K562 (cell line): Measurements from ENCODE around the gene ROPN1L. TPM values are rescaled to one million over a fixed set of nuclear protein-coding genes. Genes with fewer than 3 reads are reported as not detected.

ENCODE experiments used
- ATAC-seq: fragments of 200-7000 bp; cut with Tn5 transposase; 3 replicates; pipeline ENCODE4 v1.9.1; 2020; ENCODE audit warnings: moderate library complexity
- BruUV-seq: library from RNA; stranded (reverse); fragments of 400-500 nt; replicated peaks from 2 replicates; lab custom pipeline; 2021; lab: Mats Ljungman, UMichigan
- CTCF ChIA-PET: fragments of 300-600 bp; formaldehyde crosslinking; extraction: SDS; loops from one replicate; lab custom pipeline; 2021; ENCODE audit warnings: low intra/inter-chr PET ratio; lab: Yijun Ruan, JAX
- POLR2A ChIA-PET: fragments of 300-600, 350-650 bp; sonication (Branson Sonifier 250); formaldehyde crosslinking; extraction: SDS; loops from one replicate; lab custom pipeline; 2021; ENCODE audit warnings: antibody characterized with exemption, inconsistent platforms; lab: Yijun Ruan, JAX
- DNase-seq, 4 experiments: peaks; one replicate each; pipeline versions ENCODE4 v3.0.0 to v3.0.0-alpha.2; 2011 to 2018; ENCODE audit warnings: low spot score in 3 of 4, mixed read lengths in 3 of 4; ENCODE audit errors: extremely low read depth in 1 of 4
- FAIRE-seq: peaks from 2 replicates; lab custom pipeline; 2011; peaks lifted over from hg19 to GRCh38; lab: Jason Lieb, UNC
- H2AFZ ChIP-seq: 2 replicates; pipeline ENCODE4 v1.6.0; 2011; ENCODE audit warnings: low read depth, low read length, control low read depth, inconsistent platforms
- H3K27ac ChIP-seq: fragments of 200-600 bp; 3 replicates; pipeline ENCODE4 v1.8.0; 2011; ENCODE audit warnings: low read depth, mild to moderate bottlenecking, control low read depth, inconsistent platforms, low read length, moderate library complexity, mixed read lengths; ENCODE audit errors: extremely low read depth
- H3K27me3 ChIP-seq, 2 experiments: fragments of 300-600 bp in 1 of 2; 2 replicates in 1 of 2; 3 replicates in 1 of 2; pipeline versions ENCODE4 v1.6.0 to v1.8.0; 2011; ENCODE audit warnings: inconsistent platforms in 2 of 2, low read length in 2 of 2, mild to moderate bottlenecking in 1 of 2, mixed read lengths in 1 of 2, moderate library complexity in 1 of 2; ENCODE audit not compliant: control insufficient read depth in 2 of 2, insufficient read depth in 2 of 2
- H3K36me3 ChIP-seq: fragments of 300-600 bp; 3 replicates; pipeline ENCODE4 v1.8.0; 2011; ENCODE audit warnings: mild to moderate bottlenecking, low read length, inconsistent platforms; ENCODE audit not compliant: control insufficient read depth, insufficient read depth
- H3K4me1 ChIP-seq, 2 experiments: fragments of 200-600 bp in 1 of 2; replicated peaks in 1 of 2; 2 replicates in 1 of 2; 3 replicates in 1 of 2; pipeline versions ENCODE4 v1.5.1 to v1.8.0; 2011; ENCODE audit warnings: inconsistent platforms in 2 of 2, low read length in 2 of 2, mild to moderate bottlenecking in 1 of 2, mixed read lengths in 1 of 2, moderate library complexity in 1 of 2; ENCODE audit not compliant: control insufficient read depth in 2 of 2, insufficient read depth in 2 of 2
- H3K4me2 ChIP-seq: 2 replicates; pipeline ENCODE4 v1.6.1; 2011; ENCODE audit warnings: low read length, control low read depth, inconsistent platforms, mixed read lengths; ENCODE audit not compliant: insufficient read depth
- H3K4me3 ChIP-seq: fragments of 200-600 bp; sonication (generic), shearing (Covaris generic); 2 replicates; pipeline ENCODE4 v1.5.1; 2016; ENCODE audit warnings: control low read depth, inconsistent platforms
- H3K79me2 ChIP-seq: fragments of 200-600 bp; 3 replicates; pipeline ENCODE4 v1.8.0; 2011; ENCODE audit warnings: low read length, inconsistent platforms; ENCODE audit not compliant: control insufficient read depth, insufficient read depth
- H3K9ac ChIP-seq, 2 experiments: 2 replicates each; pipeline versions ENCODE4 v1.6.0 to v1.6.1; 2011; ENCODE audit warnings: low read depth in 2 of 2, low read length in 2 of 2, control low read depth in 1 of 2, inconsistent platforms in 1 of 2, mild to moderate bottlenecking in 1 of 2, mixed read lengths in 1 of 2; ENCODE audit not compliant: insufficient read depth in 1 of 2
- H3K9me1 ChIP-seq: one replicate; pipeline ENCODE4 v1.6.0; 2011; ENCODE audit warnings: inconsistent platforms, mild to moderate bottlenecking, low read length, moderate library complexity; ENCODE audit not compliant: control insufficient read depth, insufficient read depth
- H3K9me3 ChIP-seq: replicated peaks from 2 replicates; pipeline ENCODE4 v1.5.1; 2011; ENCODE audit warnings: low read depth, low read length, inconsistent platforms; ENCODE audit not compliant: control insufficient read depth, insufficient read depth
- H4K20me1 ChIP-seq: replicated peaks from 2 replicates; pipeline ENCODE4 v1.6.1; 2011; ENCODE audit warnings: low read length, inconsistent platforms, mixed read lengths; ENCODE audit not compliant: control insufficient read depth, insufficient read depth
- BCOR ChIP-seq: fragments of 450-650 bp; IDR thresholded peaks from 2 replicates; pipeline ENCODE4 v1.6.1; 2016
- BRD4 ChIP-seq: fragments of 200-600 bp; sonication (generic); IDR thresholded peaks from 2 replicates; pipeline ENCODE4 v1.6.1; 2017; ENCODE audit warnings: inconsistent platforms
- CBX5 ChIP-seq: IDR thresholded peaks from 2 replicates; pipeline ENCODE4 v1.6.1; 2014; ENCODE audit warnings: low read depth, borderline replicate concordance
- EGR1 ChIP-seq: fragments of 450-650 bp; conservative IDR thresholded peaks from 2 replicates; pipeline ENCODE4 v1.6.1; 2017; ENCODE audit warnings: mild to moderate bottlenecking
- FOXJ2 ChIP-seq: fragments of 200-800 bp; sonication (Bioruptor generic); IDR thresholded peaks from 2 replicates; pipeline ENCODE4 v1.6.1; 2016; ENCODE audit warnings: missing genetic modification characterization, missing compliant biosample characterization
- HNRNPL ChIP-seq: fragments of 200-400 bp; formaldehyde crosslinking; IDR thresholded peaks from 2 replicates; pipeline ENCODE4 v1.6.1; 2017; ENCODE audit warnings: low read depth, mild to moderate bottlenecking, low read length
- KAT2B ChIP-seq: IDR thresholded peaks from one replicate; pipeline ENCODE4 v1.6.1; 2012; ENCODE audit warnings: low read depth, mild to moderate bottlenecking, control low read depth, inconsistent platforms, low read length, moderate library complexity
- POLR2A ChIP-seq: fragments of 450-650 bp; conservative IDR thresholded peaks from 2 replicates; pipeline ENCODE4 v1.6.1; 2016
- PYGO2 ChIP-seq: fragments of 450-650 bp; IDR thresholded peaks from 2 replicates; pipeline ENCODE4 v1.6.1; 2016; ENCODE audit warnings: mild to moderate bottlenecking, missing genetic modification characterization, moderate library complexity, missing compliant biosample characterization
- RUNX1 ChIP-seq: sonication (generic); IDR thresholded peaks from 2 replicates; pipeline ENCODE4 v1.6.1; 2016; ENCODE audit warnings: antibody characterized with exemption, low read depth
- SRSF1 ChIP-seq: fragments of 200-400 bp; formaldehyde crosslinking; IDR thresholded peaks from 2 replicates; pipeline ENCODE4 v1.6.1; 2017; ENCODE audit warnings: mild to moderate bottlenecking, low read depth, low read length, moderate library complexity
- TAF7 ChIP-seq: fragments of 450-650 bp; IDR thresholded peaks from 2 replicates; pipeline ENCODE4 v1.6.1; 2016; ENCODE audit warnings: missing genetic modification characterization, missing compliant biosample characterization
- ZNF146 ChIP-seq: IDR thresholded peaks from one replicate; pipeline ENCODE4 v1.6.1; 2018; ENCODE audit warnings: missing compliant biosample characterization; ENCODE audit not compliant: unreplicated experiment
- ZNF551 ChIP-seq: fragments of 250-450 bp; sonication (Bioruptor Pico); IDR thresholded peaks from 2 replicates; pipeline ENCODE4 v1.5.0; 2021; ENCODE audit warnings: mild to moderate bottlenecking, moderate library complexity
- ZNF668 ChIP-seq: fragments of 250-450 bp; sonication (Bioruptor Pico); IDR thresholded peaks from 2 replicates; pipeline ENCODE4 v1.8.0; 2022; ENCODE audit warnings: mild to moderate bottlenecking, inconsistent platforms
- ZNF696 ChIP-seq: fragments of 250-450 bp; sonication (Bioruptor Pico); conservative IDR thresholded peaks from 2 replicates; pipeline ENCODE4 v1.4.0; 2020; ENCODE audit warnings: mild to moderate bottlenecking, moderate library complexity
- WGBS: fragments of 100-300 bp; shearing (Covaris generic); methylation state at CpG from one replicate; pipeline ENCODE4 v1.1.6; 2016; ENCODE audit warnings: low coverage, mixed read lengths; ENCODE audit not compliant: insufficient coverage; ENCODE audit errors: missing lambda C conversion rate; 5-methylcytosine and 5-hydroxymethylcytosine counted together
- in situ Hi-C: fragments of 300-500 bp; cut with MboI; formaldehyde crosslinking; loops from 4 replicates; pipeline ENCODE4 v1.15.0; 2018; ENCODE audit warnings: inconsistent platforms, mixed read lengths
- intact Hi-C: fragments of 100-400 bp; cut with micrococcal nuclease; formaldehyde crosslinking; loops from 2 replicates; pipeline ENCODE4 v1.14.2; 2022
- polyA plus RNA-seq, 8 experiments: library from polyadenylated mRNA; depleted of rRNA in 4 of 8; stranded (reverse) in 5 of 8; unstranded in 3 of 8; fragments of >200 nt; fragmentation: Nextera tagmentation in 2 of 8; fragmentation: Illumina TruSeq in 1 of 8; extraction: Ambion mirVana in 2 of 8; extraction: Trizol in 1 of 8; gene quantifications; 2 replicates each; pipeline versions ENCODE4 v1.2.1 to v1.2.3, GENCODE V29; 2011 to 2014; ENCODE audit warnings: inconsistent platforms in 1 of 8, missing spikeins in 1 of 8
- total RNA-seq, 7 experiments: library from RNA; depleted of rRNA in 6 of 7; stranded (reverse); fragments of >200 nt in 6 of 7; fragmentation: Illumina TruSeq in 2 of 7; extraction: Trizol in 2 of 7; gene quantifications; 2 replicates each; pipeline versions ENCODE4 v1.2.1 to v1.2.3, GENCODE V29; 2011 to 2021; ENCODE audit warnings: low replicate concordance in 1 of 7
- TF ChIP-seq, protein P1 (sequence below), 2 experiments: fragments of 150-350 bp in 1 of 2; IDR thresholded peaks; 2 replicates each; pipeline ENCODE4 v1.6.1; 2012 to 2016; ENCODE audit warnings: low read depth in 2 of 2, low read length in 2 of 2, mild to moderate bottlenecking in 1 of 2, moderate library complexity in 1 of 2
- TF ChIP-seq, protein P2 (sequence below): fragments of 250-450 bp; sonication (Bioruptor Pico); IDR thresholded peaks from 2 replicates; pipeline ENCODE4 v1.5.0; 2020; ENCODE audit warnings: mild to moderate bottlenecking
- TF ChIP-seq, protein P3 (sequence below), 2 experiments: IDR thresholded peaks; 2 replicates each; pipeline ENCODE4 v1.6.1; 2012; ENCODE audit warnings: improper control_type of control experiment in 2 of 2, low read depth in 2 of 2, low read length in 2 of 2, borderline replicate concordance in 1 of 2

The ROPN1L gene
- total and polyA plus RNA-seq, 9 of the 15 experiments (the other 6 are each of a cell fraction or from before 2014, with no cell fraction given) = 0.04 to 0.85 (median 0.24) TPM; not detected in 3

DNA sequence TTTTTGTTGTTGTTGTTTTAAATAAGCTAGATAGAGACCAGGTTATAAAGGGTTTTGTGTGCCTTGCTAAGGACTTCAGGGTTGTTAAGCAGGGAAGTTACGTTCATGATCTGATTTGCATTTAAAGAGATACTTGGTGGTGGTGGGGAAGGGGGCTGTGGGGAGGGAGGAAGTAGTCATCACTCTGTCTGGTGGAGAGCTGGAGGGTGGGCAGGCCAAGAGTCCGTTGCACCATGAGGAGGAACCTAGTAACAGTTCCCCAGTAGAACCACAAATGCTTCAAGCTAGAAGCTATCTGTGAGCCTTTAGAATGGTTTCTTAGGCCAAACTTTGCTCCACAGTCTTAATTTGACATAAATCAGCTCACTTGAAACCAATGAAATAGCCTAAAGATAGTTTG lies 18.7 kb upstream of the ROPN1L start:
- Histone ChIP-seq H3K36me3 (peaks cover 100% of the 10 kb centered on the region), H3K4me2 (no peak overlapping the region), H3K9ac (no peak overlapping the region), H3K9me3 (no peaks in the 10 kb centered on the region), H3K27ac (no peak overlapping the region), H3K79me2 (no peaks in the 10 kb centered on the region), H3K9me1 (no peaks in the 10 kb centered on the region), H2AFZ (no peak overlapping the region), H3K4me3 (no peak overlapping the region), H3K27me3 (no peaks in the 10 kb centered on the region), H3K4me1 (peaks cover 0 to 7% of the 10 kb centered on the region in 2 experiments; a peak in 3 of 5 replicates), H4K20me1 (no peaks in the 10 kb centered on the region)
- BruUV-seq = no TSS peak
- in situ Hi-C loops = no loop called here
- POLR2A ChIA-PET = interaction anchor here (0.6 to 2.0 kb wide), 8 partner anchors 8 to 891 kb away, joined by 3 to 5 read pairs (median 3); partner anchors contain the start of genes ATPSCKMT and CCT5
- DNase-seq = no peak
- intact Hi-C loops = no loop called here
- CTCF ChIA-PET = no interaction called here
- ATAC-seq = no peak
- 73% methylated on average over 2 of the region's 2 CpGs for WGBS
- no peak for FAIRE-seq
- TF ChIP-seq EGR1 = no peak
- TF ChIP-seq KAT2B = no peak
- no peak for TF ChIP-seq BCOR
- TF ChIP-seq TAF7 = no peak
- no peak for TF ChIP-seq ZNF668
- no peak for TF ChIP-seq HNRNPL
- no peak for TF ChIP-seq FOXJ2 (tag)
- no peak for TF ChIP-seq POLR2A
- TF ChIP-seq SRSF1 = no peak
- no peak for TF ChIP-seq ZNF146 (CRISPR knock-in tag)
- no peak for TF ChIP-seq ZNF696 (CRISPR knock-in tag)
- no peak for TF ChIP-seq ZNF551 (CRISPR knock-in tag)
- TF ChIP-seq, protein P1, sequence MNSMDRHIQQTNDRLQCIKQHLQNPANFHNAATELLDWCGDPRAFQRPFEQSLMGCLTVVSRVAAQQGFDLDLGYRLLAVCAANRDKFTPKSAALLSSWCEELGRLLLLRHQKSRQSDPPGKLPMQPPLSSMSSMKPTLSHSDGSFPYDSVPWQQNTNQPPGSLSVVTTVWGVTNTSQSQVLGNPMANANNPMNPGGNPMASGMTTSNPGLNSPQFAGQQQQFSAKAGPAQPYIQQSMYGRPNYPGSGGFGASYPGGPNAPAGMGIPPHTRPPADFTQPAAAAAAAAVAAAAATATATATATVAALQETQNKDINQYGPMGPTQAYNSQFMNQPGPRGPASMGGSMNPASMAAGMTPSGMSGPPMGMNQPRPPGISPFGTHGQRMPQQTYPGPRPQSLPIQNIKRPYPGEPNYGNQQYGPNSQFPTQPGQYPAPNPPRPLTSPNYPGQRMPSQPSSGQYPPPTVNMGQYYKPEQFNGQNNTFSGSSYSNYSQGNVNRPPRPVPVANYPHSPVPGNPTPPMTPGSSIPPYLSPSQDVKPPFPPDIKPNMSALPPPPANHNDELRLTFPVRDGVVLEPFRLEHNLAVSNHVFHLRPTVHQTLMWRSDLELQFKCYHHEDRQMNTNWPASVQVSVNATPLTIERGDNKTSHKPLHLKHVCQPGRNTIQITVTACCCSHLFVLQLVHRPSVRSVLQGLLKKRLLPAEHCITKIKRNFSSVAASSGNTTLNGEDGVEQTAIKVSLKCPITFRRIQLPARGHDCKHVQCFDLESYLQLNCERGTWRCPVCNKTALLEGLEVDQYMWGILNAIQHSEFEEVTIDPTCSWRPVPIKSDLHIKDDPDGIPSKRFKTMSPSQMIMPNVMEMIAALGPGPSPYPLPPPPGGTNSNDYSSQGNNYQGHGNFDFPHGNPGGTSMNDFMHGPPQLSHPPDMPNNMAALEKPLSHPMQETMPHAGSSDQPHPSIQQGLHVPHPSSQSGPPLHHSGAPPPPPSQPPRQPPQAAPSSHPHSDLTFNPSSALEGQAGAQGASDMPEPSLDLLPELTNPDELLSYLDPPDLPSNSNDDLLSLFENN (IDR thresholded peaks at IDR 0.05; ENCODE audit: low read depth in 2 of 2, low read length in 2 of 2) = no peak
- TF ChIP-seq, protein P2, sequence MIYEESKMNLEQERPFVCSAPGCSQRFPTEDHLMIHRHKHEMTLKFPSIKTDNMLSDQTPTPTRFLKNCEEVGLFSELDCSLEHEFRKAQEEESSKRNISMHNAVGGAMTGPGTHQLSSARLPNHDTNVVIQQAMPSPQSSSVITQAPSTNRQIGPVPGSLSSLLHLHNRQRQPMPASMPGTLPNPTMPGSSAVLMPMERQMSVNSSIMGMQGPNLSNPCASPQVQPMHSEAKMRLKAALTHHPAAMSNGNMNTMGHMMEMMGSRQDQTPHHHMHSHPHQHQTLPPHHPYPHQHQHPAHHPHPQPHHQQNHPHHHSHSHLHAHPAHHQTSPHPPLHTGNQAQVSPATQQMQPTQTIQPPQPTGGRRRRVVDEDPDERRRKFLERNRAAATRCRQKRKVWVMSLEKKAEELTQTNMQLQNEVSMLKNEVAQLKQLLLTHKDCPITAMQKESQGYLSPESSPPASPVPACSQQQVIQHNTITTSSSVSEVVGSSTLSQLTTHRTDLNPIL (CRISPR knock-in tag) = no peak
- no peak for TF ChIP-seq BRD4
- TF ChIP-seq, protein P3, sequence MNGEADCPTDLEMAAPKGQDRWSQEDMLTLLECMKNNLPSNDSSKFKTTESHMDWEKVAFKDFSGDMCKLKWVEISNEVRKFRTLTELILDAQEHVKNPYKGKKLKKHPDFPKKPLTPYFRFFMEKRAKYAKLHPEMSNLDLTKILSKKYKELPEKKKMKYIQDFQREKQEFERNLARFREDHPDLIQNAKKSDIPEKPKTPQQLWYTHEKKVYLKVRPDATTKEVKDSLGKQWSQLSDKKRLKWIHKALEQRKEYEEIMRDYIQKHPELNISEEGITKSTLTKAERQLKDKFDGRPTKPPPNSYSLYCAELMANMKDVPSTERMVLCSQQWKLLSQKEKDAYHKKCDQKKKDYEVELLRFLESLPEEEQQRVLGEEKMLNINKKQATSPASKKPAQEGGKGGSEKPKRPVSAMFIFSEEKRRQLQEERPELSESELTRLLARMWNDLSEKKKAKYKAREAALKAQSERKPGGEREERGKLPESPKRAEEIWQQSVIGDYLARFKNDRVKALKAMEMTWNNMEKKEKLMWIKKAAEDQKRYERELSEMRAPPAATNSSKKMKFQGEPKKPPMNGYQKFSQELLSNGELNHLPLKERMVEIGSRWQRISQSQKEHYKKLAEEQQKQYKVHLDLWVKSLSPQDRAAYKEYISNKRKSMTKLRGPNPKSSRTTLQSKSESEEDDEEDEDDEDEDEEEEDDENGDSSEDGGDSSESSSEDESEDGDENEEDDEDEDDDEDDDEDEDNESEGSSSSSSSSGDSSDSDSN (IDR thresholded peaks at IDR 0.05; ENCODE audit: borderline replicate concordance in 1 of 2, low read depth in 2 of 2, low read length in 2 of 2) = no peak
- TF ChIP-seq RUNX1 = no peak
- no peak for TF ChIP-seq PYGO2 (tag)
- no peak for TF ChIP-seq CBX5
